HEK293 (cell line): Measurements from ENCODE around the gene MTFP1.

Experiments
- CTCF ChIA-PET: fragments of 350-600 bp; formaldehyde crosslinking; extraction: SDS; loops from one replicate; lab custom pipeline; 2021; ENCODE audit warnings: antibody characterized with exemption; lab: Yijun Ruan, JAX
- POLR2A ChIA-PET: fragments of 300-600 bp; formaldehyde crosslinking; extraction: SDS; loops from one replicate; lab custom pipeline; 2020; ENCODE audit warnings: antibody characterized with exemption, inconsistent platforms; lab: Yijun Ruan, JAX
- H3K27ac ChIP-seq: fragments of 200-500 bp; sonication (Bioruptor generic); 2 replicates; pipeline ENCODE4 v1.5.1; 2014; ENCODE audit warnings: low read depth, low read length, control low read depth, inconsistent platforms; ENCODE audit errors: extremely low read depth
- H3K36me3 ChIP-seq, 2 experiments: fragments of 200-500 bp in 1 of 2; sonication (Bioruptor generic) in 1 of 2; 1 replicate in 1 of 2; 2 replicates in 1 of 2; pipeline ENCODE4 v1.5.1; 2014 to 2017; ENCODE audit warnings: inconsistent platforms in 2 of 2, low read length in 2 of 2; ENCODE audit not compliant: control insufficient read depth in 2 of 2, insufficient read depth in 1 of 2
- H3K4me1 ChIP-seq: fragments of 200-500 bp; sonication (Bioruptor generic); 2 replicates; pipeline ENCODE4 v1.5.1; 2014; ENCODE audit warnings: mild to moderate bottlenecking, low read length, inconsistent platforms; ENCODE audit not compliant: control insufficient read depth, insufficient read depth
- H3K4me3 ChIP-seq: 2 replicates; pipeline ENCODE4 v1.5.1; 2011; ENCODE audit warnings: low read depth, mild to moderate bottlenecking, control low read depth, low read length, moderate library complexity
- H3K9me3 ChIP-seq: fragments of 200-500 bp; sonication (Bioruptor generic); 2 replicates; pipeline ENCODE4 v1.5.1; 2014; ENCODE audit warnings: low read depth, low read length, inconsistent platforms; ENCODE audit not compliant: control insufficient read depth, insufficient read depth
- BCL6B ChIP-seq: fragments of 450-650 bp; formaldehyde crosslinking; IDR thresholded peaks from 2 replicates; pipeline ENCODE4 v1.5.1; 2017; ENCODE audit warnings: missing biosample characterization, missing genetic modification characterization
- EGR2 ChIP-seq: fragments of 450-650 bp; formaldehyde crosslinking; IDR thresholded peaks from 2 replicates; pipeline ENCODE4 v1.5.1; 2016; ENCODE audit warnings: low read depth, missing biosample characterization, missing genetic modification characterization
- KLF7 ChIP-seq: fragments of 450-650 bp; formaldehyde crosslinking; IDR thresholded peaks from 2 replicates; pipeline ENCODE4 v1.5.1; 2016; ENCODE audit warnings: missing biosample characterization, missing genetic modification characterization, borderline replicate concordance
- MYNN ChIP-seq: fragments of 450-650 bp; formaldehyde crosslinking; IDR thresholded peaks from 2 replicates; pipeline ENCODE4 v1.5.1; 2016; ENCODE audit warnings: missing biosample characterization, missing genetic modification characterization, borderline replicate concordance
- PRDM2 ChIP-seq: fragments of 450-650 bp; formaldehyde crosslinking; IDR thresholded peaks from 2 replicates; pipeline ENCODE4 v1.5.1; 2016; ENCODE audit warnings: missing biosample characterization, missing genetic modification characterization, borderline replicate concordance
- TCF7L2 ChIP-seq: IDR thresholded peaks from 2 replicates; pipeline ENCODE4 v1.6.1; 2011; ENCODE audit warnings: low read depth, mild to moderate bottlenecking, inconsistent platforms, low read length, moderate library complexity, borderline replicate concordance
- WT1 ChIP-seq: fragments of 450-650 bp; formaldehyde crosslinking; IDR thresholded peaks from 2 replicates; pipeline ENCODE4 v1.5.1; 2016; ENCODE audit warnings: missing biosample characterization, missing genetic modification characterization
- ZEB2 ChIP-seq: fragments of 450-650 bp; formaldehyde crosslinking; IDR thresholded peaks from 2 replicates; pipeline ENCODE4 v1.5.1; 2016; ENCODE audit warnings: missing biosample characterization, missing genetic modification characterization
- ZNF10 ChIP-seq: fragments of 450-650 bp; formaldehyde crosslinking; IDR thresholded peaks from 2 replicates; pipeline ENCODE4 v1.5.1; 2017; ENCODE audit warnings: missing biosample characterization, missing genetic modification characterization
- ZNF114 ChIP-seq: fragments of 450-650 bp; formaldehyde crosslinking; IDR thresholded peaks from 2 replicates; pipeline ENCODE4 v1.5.0; 2017; ENCODE audit warnings: missing biosample characterization, missing genetic modification characterization
- ZNF132 ChIP-seq: fragments of 450-650 bp; formaldehyde crosslinking; IDR thresholded peaks from 2 replicates; pipeline ENCODE4 v1.5.1; 2017; ENCODE audit warnings: missing biosample characterization, missing genetic modification characterization, borderline replicate concordance
- ZNF2 ChIP-seq: fragments of 450-650 bp; formaldehyde crosslinking; IDR thresholded peaks from 2 replicates; pipeline ENCODE4 v1.5.1; 2016; ENCODE audit warnings: missing biosample characterization, missing genetic modification characterization
- ZNF324 ChIP-seq: fragments of 450-650 bp; formaldehyde crosslinking; IDR thresholded peaks from 2 replicates; pipeline ENCODE4 v1.5.1; 2016; ENCODE audit warnings: missing biosample characterization, missing genetic modification characterization
- ZNF335 ChIP-seq: fragments of 450-650 bp; formaldehyde crosslinking; conservative IDR thresholded peaks from 2 replicates; pipeline ENCODE4 v1.5.1; 2016; ENCODE audit warnings: missing biosample characterization, missing genetic modification characterization
- ZNF416 ChIP-seq: fragments of 450-650 bp; formaldehyde crosslinking; IDR thresholded peaks from 2 replicates; pipeline ENCODE4 v1.5.1; 2016; ENCODE audit warnings: missing biosample characterization, missing genetic modification characterization
- ZNF501 ChIP-seq: fragments of 450-650 bp; formaldehyde crosslinking; IDR thresholded peaks from 2 replicates; pipeline ENCODE4 v1.5.1; 2016; ENCODE audit warnings: missing biosample characterization, missing genetic modification characterization
- ZNF514 ChIP-seq: fragments of 450-650 bp; formaldehyde crosslinking; IDR thresholded peaks from 2 replicates; pipeline ENCODE4 v1.5.1; 2016; ENCODE audit warnings: missing biosample characterization, missing genetic modification characterization
- ZNF571 ChIP-seq: fragments of 450-650 bp; formaldehyde crosslinking; IDR thresholded peaks from 2 replicates; pipeline ENCODE4 v1.5.0; 2017; ENCODE audit warnings: missing biosample characterization, missing genetic modification characterization
- ZNF600 ChIP-seq: fragments of 450-650 bp; formaldehyde crosslinking; IDR thresholded peaks from 2 replicates; pipeline ENCODE4 v1.5.1; 2016; ENCODE audit warnings: missing biosample characterization, missing genetic modification characterization
- ZSCAN5A ChIP-seq: fragments of 450-650 bp; formaldehyde crosslinking; IDR thresholded peaks from 2 replicates; pipeline ENCODE4 v1.5.1; 2016; ENCODE audit warnings: missing biosample characterization, missing genetic modification characterization

Gene MTFP1

GRCh38 chr22:30433227-30433626, 7.7 kb downstream of the MTFP1 start:
- POLR2A ChIA-PET: interaction anchor here (1.2 kb wide), 1 partner anchor 9 kb away, joined by 4 read pairs; no protein-coding TSS in a partner anchor

More at GRCh38 chr22:30433227-30433626, 7.7 kb downstream of the MTFP1 start:
- no peaks in the 10 kb centered on the region for H3K9me3 ChIP-seq
- TF ChIP-seq TCF7L2 (no peak), ZNF514 (tag by site-specific recombination) (no peak), ZEB2 (no peak), ZNF335 (tag by site-specific recombination) (no peak), ZNF324 (tag by site-specific recombination) (no peak), MYNN (tag by site-specific recombination) (no peak), KLF7 (tag by site-specific recombination) (no peak), ZNF2 (no peak), ZSCAN5A (tag by site-specific recombination) (no peak), ZNF132 (tag by site-specific recombination) (no peak), ZNF600 (tag by site-specific recombination) (no peak), ZNF10 (tag by site-specific recombination) (no peak), ZNF416 (no peak), ZNF501 (tag by site-specific recombination) (no peak), EGR2 (no peak), ZNF571 (tag by site-specific recombination) (no peak), BCL6B (tag by site-specific recombination) (no peak), ZNF114 (tag by site-specific recombination) (no peak), PRDM2 (tag by site-specific recombination) (no peak), WT1 (tag by site-specific recombination) (no peak)
- H3K36me3 ChIP-seq: peaks cover 0 to 10% of the 10 kb centered on the region in 2 experiments; a peak in 1 of 3 replicates
- H3K27ac ChIP-seq: no peak overlapping the region
- H3K4me3 ChIP-seq: no peak overlapping the region
- CTCF ChIA-PET: interaction anchor here (0.8 kb wide), 1 partner anchor 140 kb away, joined by 3 read pairs; no protein-coding TSS in a partner anchor
- H3K4me1 ChIP-seq: no peaks in the 10 kb centered on the region
